ENCODE data around the gene TEN1. TPM values are rescaled to one million over a fixed set of nuclear protein-coding genes. Genes with fewer than 3 reads are reported as not detected.
A peak's percentile ranks its signal among the peaks of the same experiment; 100 is the strongest.

The TEN1 gene
- total and polyA plus RNA-seq, 4 donors: 20.6 to 33.5 (median 29.0) TPM

DNA sequence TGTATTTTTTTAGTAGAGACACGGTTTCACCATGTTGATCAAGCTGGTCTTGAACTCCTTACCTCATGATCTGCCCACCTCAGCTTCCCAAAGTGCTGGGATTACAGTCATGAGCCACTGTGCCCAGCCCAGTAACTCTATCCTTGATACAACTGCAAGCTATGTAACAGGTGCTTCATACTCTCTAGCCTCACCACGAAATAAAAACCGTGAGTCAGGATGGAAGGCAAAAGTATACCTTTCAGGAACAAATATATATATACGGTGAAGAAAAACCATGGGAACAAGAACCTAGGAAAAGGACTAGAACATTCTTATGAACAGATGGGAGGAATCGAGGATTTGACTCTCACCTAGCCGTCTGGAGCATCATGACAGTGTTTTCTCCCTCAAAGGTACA is 28.6 kb upstream of the TEN1 start:
- Histone ChIP-seq H3K9ac (ENCODE audit: insufficient read depth in 1 of 2, low read length in 2 of 2) (no peak overlapping the region), H3K9me3 (ENCODE audit: control insufficient read depth in 4 of 4, insufficient read depth in 3 of 4, low read length in 3 of 4) (no peaks in the 10 kb centered on the region), H3K36me3 (ENCODE audit: control insufficient read depth in 4 of 4, insufficient read depth in 4 of 4, low read length in 4 of 4) (peaks cover 23 to 65% (median 46%) of the 10 kb centered on the region in 4 donors), H3K27ac (ENCODE audit: low read depth in 1 of 2, low read length in 1 of 2) (no peak overlapping the region), H3K4me3 (no peak overlapping the region), H3K4me1 (ENCODE audit: control insufficient read depth in 5 of 5, insufficient read depth in 5 of 5, low read length in 5 of 5) (peaks cover 0 to 9% (median 0%) of the 10 kb centered on the region in 5 donors), H3K27me3 (ENCODE audit: control insufficient read depth in 3 of 3, insufficient read depth in 3 of 3, low read length in 2 of 3) (no peaks in the 10 kb centered on the region)
- TF ChIP-seq, protein P1, sequence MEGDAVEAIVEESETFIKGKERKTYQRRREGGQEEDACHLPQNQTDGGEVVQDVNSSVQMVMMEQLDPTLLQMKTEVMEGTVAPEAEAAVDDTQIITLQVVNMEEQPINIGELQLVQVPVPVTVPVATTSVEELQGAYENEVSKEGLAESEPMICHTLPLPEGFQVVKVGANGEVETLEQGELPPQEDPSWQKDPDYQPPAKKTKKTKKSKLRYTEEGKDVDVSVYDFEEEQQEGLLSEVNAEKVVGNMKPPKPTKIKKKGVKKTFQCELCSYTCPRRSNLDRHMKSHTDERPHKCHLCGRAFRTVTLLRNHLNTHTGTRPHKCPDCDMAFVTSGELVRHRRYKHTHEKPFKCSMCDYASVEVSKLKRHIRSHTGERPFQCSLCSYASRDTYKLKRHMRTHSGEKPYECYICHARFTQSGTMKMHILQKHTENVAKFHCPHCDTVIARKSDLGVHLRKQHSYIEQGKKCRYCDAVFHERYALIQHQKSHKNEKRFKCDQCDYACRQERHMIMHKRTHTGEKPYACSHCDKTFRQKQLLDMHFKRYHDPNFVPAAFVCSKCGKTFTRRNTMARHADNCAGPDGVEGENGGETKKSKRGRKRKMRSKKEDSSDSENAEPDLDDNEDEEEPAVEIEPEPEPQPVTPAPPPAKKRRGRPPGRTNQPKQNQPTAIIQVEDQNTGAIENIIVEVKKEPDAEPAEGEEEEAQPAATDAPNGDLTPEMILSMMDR (IDR thresholded peaks at IDR 0.05; ENCODE audit: control extremely low read depth, extremely low read depth): no peak
- no peak for ATAC-seq (ENCODE audit: insufficient read depth, low FRiP score)
- DNase-seq: no peak
- 95% methylated on average over 6 of the region's 6 CpGs for WGBS, 2 donors

DNA sequence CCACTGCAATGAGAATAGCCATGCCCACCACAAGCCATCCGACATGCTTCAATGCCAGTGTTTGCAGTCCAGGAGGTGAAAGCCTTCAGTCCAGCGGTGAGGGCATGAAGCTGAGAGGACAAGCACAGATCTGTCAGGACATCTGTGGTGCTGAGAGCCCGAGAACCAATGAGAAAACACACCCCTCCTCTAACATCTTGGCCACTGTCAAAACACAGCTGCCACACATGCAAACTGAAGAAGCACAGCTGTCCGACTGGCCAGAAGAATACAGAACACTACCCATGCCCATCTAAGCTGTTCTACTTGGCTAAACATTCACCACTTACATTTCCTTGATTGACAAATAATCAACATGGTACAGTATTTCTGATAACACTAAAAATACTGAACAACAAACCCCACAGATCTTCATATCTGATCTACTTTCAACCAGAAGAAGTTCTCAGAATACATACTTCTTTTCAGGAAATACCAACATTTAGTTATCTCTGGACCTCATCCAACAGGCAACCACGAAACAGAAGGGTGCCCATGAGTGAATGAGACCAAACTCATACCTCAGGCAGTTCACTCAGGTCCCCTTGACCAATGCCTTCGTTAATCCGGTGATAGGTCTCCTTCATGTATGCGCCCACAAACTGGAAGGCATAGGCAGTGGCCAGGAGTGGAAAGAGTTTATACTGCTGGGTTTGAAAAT is 28.0 kb upstream of the TEN1 start:
- H3K4me3 ChIP-seq: no peak overlapping the region
- ATAC-seq (ENCODE audit: insufficient read depth, low FRiP score) (no peak), DNase-seq (peak; percentile 60 to 75 (median 69))
- WGBS, 2 donors: 76 to 85% methylated on average over 8 of the region's 8 CpGs
- TF ChIP-seq, protein P1 (IDR thresholded peaks at IDR 0.05; ENCODE audit: control extremely low read depth, extremely low read depth): no peak
- peaks cover 28 to 68% (median 47%) of the 10 kb centered on the region in 4 donors for H3K36me3 ChIP-seq (ENCODE audit: control insufficient read depth in 4 of 4, insufficient read depth in 4 of 4, low read length in 4 of 4)
- no peaks in the 10 kb centered on the region for H3K27me3 ChIP-seq (ENCODE audit: control insufficient read depth in 3 of 3, insufficient read depth in 3 of 3, low read length in 2 of 3)
- H3K27ac ChIP-seq (ENCODE audit: low read depth in 1 of 2, low read length in 1 of 2): no peak overlapping the region
- H3K9me3 ChIP-seq (ENCODE audit: control insufficient read depth in 4 of 4, insufficient read depth in 3 of 4, low read length in 3 of 4): no peaks in the 10 kb centered on the region
- no peak overlapping the region for H3K9ac ChIP-seq (ENCODE audit: insufficient read depth in 1 of 2, low read length in 2 of 2)
- H3K4me1 ChIP-seq (ENCODE audit: control insufficient read depth in 5 of 5, insufficient read depth in 5 of 5, low read length in 5 of 5): peaks cover 0 to 8% (median 0%) of the 10 kb centered on the region in 5 donors

DNA sequence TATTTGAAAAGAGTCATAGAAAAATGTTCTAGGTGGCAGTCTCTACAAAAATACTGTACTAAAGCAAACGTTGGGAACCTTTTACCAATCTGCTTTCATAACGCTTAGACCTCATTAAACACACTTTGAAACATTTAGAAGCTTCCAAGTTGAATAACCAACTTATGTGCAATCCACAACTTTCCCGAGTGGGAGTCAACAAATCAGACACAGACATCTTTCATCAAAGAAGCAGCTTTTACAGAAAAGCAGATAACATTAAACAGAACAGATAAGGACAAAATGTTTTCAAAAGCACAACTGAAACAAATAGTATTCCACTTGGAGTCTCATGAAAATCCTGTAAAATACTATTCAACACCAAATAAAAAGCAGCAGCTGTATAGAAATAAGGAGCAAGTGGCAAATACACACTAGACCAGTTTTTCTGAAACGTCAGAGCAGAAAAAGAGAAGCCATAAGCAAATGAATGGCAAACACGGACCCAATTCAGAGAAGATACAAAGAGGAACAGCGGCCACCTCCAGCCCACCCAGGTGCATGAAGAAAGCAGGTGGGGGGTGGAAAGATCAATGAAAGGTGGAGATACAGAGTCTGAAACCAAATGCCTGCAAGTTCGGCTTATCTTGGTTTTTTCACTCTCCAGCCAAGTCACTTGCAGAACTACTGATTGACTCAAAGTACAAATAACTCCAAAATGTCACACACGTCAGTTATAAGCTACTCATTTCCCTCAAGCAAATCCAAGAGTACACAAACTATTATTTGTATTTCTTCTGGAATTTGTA is 19.8 kb upstream of the TEN1 start:
- 59 to 80% methylated on average over 8 of the region's 8 CpGs for WGBS, 2 donors
- peak in 2 of 3 donors; percentile 43 to 67 for DNase-seq
- peaks cover 9 to 21% (median 14%) of the 10 kb centered on the region in 4 donors for H3K36me3 ChIP-seq (ENCODE audit: control insufficient read depth in 4 of 4, insufficient read depth in 4 of 4, low read length in 4 of 4)
- no peak overlapping the region for H3K4me3 ChIP-seq
- no peak overlapping the region for H3K27ac ChIP-seq (ENCODE audit: low read depth in 1 of 2, low read length in 1 of 2)
- H3K9ac ChIP-seq (ENCODE audit: insufficient read depth in 1 of 2, low read length in 2 of 2): no peak overlapping the region
- no peaks in the 10 kb centered on the region for H3K27me3 ChIP-seq (ENCODE audit: control insufficient read depth in 3 of 3, insufficient read depth in 3 of 3, low read length in 2 of 3)
- no peaks in the 10 kb centered on the region for H3K9me3 ChIP-seq (ENCODE audit: control insufficient read depth in 4 of 4, insufficient read depth in 3 of 4, low read length in 3 of 4)
- H3K4me1 ChIP-seq (ENCODE audit: control insufficient read depth in 5 of 5, insufficient read depth in 5 of 5, low read length in 5 of 5): peaks cover 0 to 20% (median 0%) of the 10 kb centered on the region in 5 donors
- TF ChIP-seq, protein P1 (IDR thresholded peaks at IDR 0.05; ENCODE audit: control extremely low read depth, extremely low read depth): no peak
- no peak for ATAC-seq (ENCODE audit: insufficient read depth, low FRiP score)
